Endothelial cell of umbilical vein (primary cell): ENCODE measurements around the gene ZNF555. TPM values are rescaled to one million over a fixed set of nuclear protein-coding genes. Genes with fewer than 3 reads are reported as not detected.

ENCODE experiments used
- BruUV-seq: library from RNA; stranded (reverse); fragments of 400-500 nt; replicated peaks from 2 replicates; lab custom pipeline; 2021; lab: Mats Ljungman, UMichigan
- CTCF ChIA-PET: fragments of 300-600, 350-600 bp; sonication (Branson Sonifier 250); formaldehyde crosslinking; loops from one replicate; lab custom pipeline; 2021; ENCODE audit warnings: antibody characterized with exemption, inconsistent platforms; lab: Charles Lee
- POLR2A ChIA-PET: fragments of 300-600, 350-600 bp; sonication (Branson Sonifier 250); formaldehyde crosslinking; loops from one replicate; lab custom pipeline; 2021; ENCODE audit warnings: antibody characterized with exemption, inconsistent platforms; lab: Charles Lee
- DNase-seq: peaks from one replicate; pipeline ENCODE4 v3.0.0-alpha.2; 2011; ENCODE audit warnings: low read depth, low spot score
- FAIRE-seq: peaks from 2 replicates; lab custom pipeline; 2011; peaks lifted over from hg19 to GRCh38; lab: Jason Lieb, UNC
- H2AFZ ChIP-seq: 2 replicates; pipeline ENCODE4 v1.6.0; 2012; ENCODE audit warnings: low read depth, low read length, control low read depth, inconsistent platforms
- H3K27ac ChIP-seq: 2 replicates; pipeline ENCODE4 v1.5.1; 2011; ENCODE audit warnings: low read depth, mild to moderate bottlenecking, control low read depth, low read length, moderate library complexity; ENCODE audit not compliant: insufficient read depth
- H3K27me3 ChIP-seq, 2 experiments: 2 replicates each; pipeline versions ENCODE4 v1.6.0 to v1.6.1; 2011; ENCODE audit warnings: low read length in 2 of 2, mixed read lengths in 1 of 2; ENCODE audit not compliant: control insufficient read depth in 2 of 2, insufficient read depth in 2 of 2
- H3K36me3 ChIP-seq, 2 experiments: 2 replicates in 1 of 2; 3 replicates in 1 of 2; pipeline ENCODE4 v1.5.1; 2011; ENCODE audit warnings: low read length in 2 of 2, mild to moderate bottlenecking in 1 of 2, moderate library complexity in 1 of 2; ENCODE audit not compliant: control insufficient read depth in 2 of 2, insufficient read depth in 2 of 2; ENCODE audit errors: extremely low read depth in 1 of 2
- H3K4me1 ChIP-seq: 3 replicates; pipeline ENCODE4 v1.5.1; 2011; ENCODE audit warnings: mild to moderate bottlenecking, low read length; ENCODE audit not compliant: control insufficient read depth, insufficient read depth; ENCODE audit errors: extremely low read depth
- H3K4me2 ChIP-seq: 2 replicates; pipeline ENCODE4 v1.6.1; 2011; ENCODE audit warnings: low read length, control low read depth, mixed read lengths; ENCODE audit not compliant: insufficient read depth
- H3K4me3 ChIP-seq, 3 experiments: fragments of 200-600 bp in 1 of 3; sonication (generic), shearing (Covaris generic) in 1 of 3; replicated peaks in 1 of 3; 2 replicates each; pipeline ENCODE4 v1.5.1; 2011 to 2016; ENCODE audit warnings: control low read depth in 3 of 3, low read length in 3 of 3, mild to moderate bottlenecking in 2 of 3, inconsistent platforms in 1 of 3, low read depth in 1 of 3, moderate library complexity in 1 of 3; ENCODE audit not compliant: insufficient read depth in 1 of 3
- H3K79me2 ChIP-seq: 2 replicates; pipeline ENCODE4 v1.6.0; 2012; ENCODE audit warnings: low read length, inconsistent platforms; ENCODE audit not compliant: control insufficient read depth, insufficient read depth
- H3K9ac ChIP-seq: replicated peaks from 2 replicates; pipeline ENCODE3; 2011; ENCODE audit warnings: low read length, control low read depth; ENCODE audit not compliant: insufficient read depth; ENCODE audit errors: extremely low read depth
- H3K9me1 ChIP-seq: replicated peaks from 3 replicates; pipeline ENCODE4 v1.6.0; 2011; ENCODE audit warnings: mild to moderate bottlenecking, low read length; ENCODE audit not compliant: control insufficient read depth, insufficient read depth; ENCODE audit errors: extremely low read depth
- H3K9me3 ChIP-seq: replicated peaks from 2 replicates; pipeline ENCODE4 v1.5.1; 2012; ENCODE audit warnings: low read length, inconsistent platforms; ENCODE audit not compliant: control insufficient read depth, insufficient read depth
- H4K20me1 ChIP-seq: replicated peaks from 2 replicates; pipeline ENCODE3; 2011; ENCODE audit warnings: mild to moderate bottlenecking, low read length; ENCODE audit not compliant: control insufficient read depth, insufficient read depth; ENCODE audit errors: extremely low read depth
- EZH2 ChIP-seq: IDR thresholded peaks from 2 replicates; pipeline ENCODE4 v1.6.1; 2012; ENCODE audit warnings: borderline replicate concordance, low read depth, mild to moderate bottlenecking, moderate library complexity, low read length, inconsistent platforms; ENCODE audit not compliant: severe bottlenecking
- FOS ChIP-seq: IDR thresholded peaks from 2 replicates; pipeline ENCODE4 v1.6.1; 2011; ENCODE audit warnings: mild to moderate bottlenecking, low read length, moderate library complexity, borderline replicate concordance; ENCODE audit not compliant: insufficient read depth
- GATA2 ChIP-seq: IDR thresholded peaks from 2 replicates; pipeline ENCODE4 v1.7.0; 2011; ENCODE audit warnings: low read depth, mild to moderate bottlenecking, moderate library complexity, mixed read lengths, low read length; ENCODE audit not compliant: insufficient read length, insufficient read depth
- JUN ChIP-seq: IDR thresholded peaks from 2 replicates; pipeline ENCODE4 v1.6.1; 2011; ENCODE audit warnings: borderline replicate concordance, low read depth; ENCODE audit not compliant: insufficient read length, insufficient read depth
- MAX ChIP-seq: IDR thresholded peaks from 2 replicates; pipeline ENCODE4 v1.6.1; 2011; ENCODE audit not compliant: insufficient read depth, insufficient read length
- MYC ChIP-seq: IDR thresholded peaks from one replicate; pipeline ENCODE4 v1.6.1; 2011; ENCODE audit warnings: mild to moderate bottlenecking, low read depth, low read length
- POLR2A ChIP-seq: IDR thresholded peaks from 2 replicates; pipeline ENCODE4 v1.6.1; 2012; ENCODE audit warnings: low read depth, mild to moderate bottlenecking, control low read depth, low read length
- POLR2AphosphoS5 ChIP-seq: IDR thresholded peaks from 2 replicates; pipeline ENCODE4 v1.6.1; 2012; ENCODE audit warnings: low read depth, mild to moderate bottlenecking, control low read depth, low read length, moderate library complexity; ENCODE audit not compliant: insufficient read depth
- dilution Hi-C: fragments of 300-500 bp; cut with MboI; formaldehyde crosslinking; loops from one replicate; pipeline ENCODE4 v1.15.0; 2019; ENCODE audit warnings: low sequenced_read_pairs; ENCODE audit not compliant: extremely low pct_ligation_motif_present
- intact Hi-C: fragments of 100-400 bp; cut with micrococcal nuclease; formaldehyde crosslinking; loops from one replicate; pipeline ENCODE4 v1.10.0; 2022
- polyA plus RNA-seq, 4 experiments: library from polyadenylated mRNA; depleted of rRNA in 3 of 4; stranded (reverse) in 3 of 4; unstranded in 1 of 4; fragments of >200 nt; gene quantifications; 2 replicates each; pipeline versions ENCODE4 v1.2.1 to v1.2.3, GENCODE V29; 2011 to 2012; ENCODE audit warnings: missing spikeins in 1 of 4
- total RNA-seq: library from RNA; stranded (reverse); gene quantifications from 2 replicates; pipeline ENCODE4 v1.2.3, GENCODE V29; 2021
- TF ChIP-seq, protein P1 (sequence below), 2 donors: IDR thresholded peaks; 1 replicate in 1 of 2; 2 replicates in 1 of 2; pipeline ENCODE4 v1.5.1; 2011; ENCODE audit warnings: low read length in 2 of 2, mild to moderate bottlenecking in 2 of 2, moderate library complexity in 2 of 2, control low read depth in 1 of 2, inconsistent platforms in 1 of 2, low read depth in 1 of 2; ENCODE audit not compliant: insufficient read depth in 1 of 2; ENCODE audit errors: extremely low read depth in 1 of 2

Gene ZNF555
- total and polyA plus RNA-seq, 2 donors (not counting 3 experiments of a cell fraction or from before 2014, with no cell fraction given), result 1.6 to 5.4 TPM

DNA sequence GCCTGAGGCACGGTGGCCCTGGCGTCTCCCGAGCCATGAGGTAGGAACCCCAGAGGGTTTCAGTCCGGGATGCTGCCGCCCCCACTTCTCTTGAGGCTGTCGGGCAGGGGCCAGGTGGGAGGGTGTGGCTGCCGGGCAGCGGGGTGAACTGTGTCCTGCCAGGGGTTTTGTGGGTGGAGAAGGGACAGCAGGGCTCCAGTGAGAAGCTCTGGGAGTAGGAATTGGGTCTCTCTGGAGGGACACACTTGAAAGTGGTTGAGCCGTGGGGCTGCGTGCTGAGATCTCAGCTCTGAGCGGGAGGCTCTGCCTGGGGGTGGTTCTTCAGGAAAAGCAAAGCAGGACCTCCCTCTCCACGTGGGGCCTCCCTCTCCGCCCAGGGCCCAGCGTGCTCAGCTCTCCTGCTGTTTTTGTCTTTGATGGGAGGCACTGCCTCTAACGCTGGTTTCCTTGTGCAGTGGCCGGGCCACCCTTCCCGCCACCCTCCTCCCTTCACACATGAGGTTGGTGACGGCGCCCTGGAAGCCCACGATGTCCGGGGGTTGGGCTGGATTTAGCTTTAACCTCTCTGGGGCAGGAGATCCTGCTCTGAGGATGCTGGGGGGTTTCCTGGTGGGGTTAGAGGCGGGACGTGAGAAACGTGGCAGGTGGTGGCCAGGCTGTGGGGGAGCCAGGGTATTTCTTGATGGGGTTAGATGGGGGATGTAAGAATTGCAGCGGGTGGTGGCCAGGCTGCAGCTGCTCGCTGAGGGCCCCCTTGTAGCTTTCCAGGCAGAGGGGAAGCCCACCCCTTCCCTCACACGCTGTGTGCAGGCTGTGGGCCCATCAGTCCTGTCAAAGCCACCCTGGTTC is 36.9 kb upstream of the ZNF555 start:
- CTCF ChIA-PET, result interaction anchor here (0.6 to 1.2 kb wide), 2 partner anchors 8 to 14 kb away, joined by 3 read pairs; no protein-coding TSS in a partner anchor
- Histone ChIP-seq H3K9me3 (no peaks in the 10 kb centered on the region), H3K27me3 (no peaks in the 10 kb centered on the region), H3K9ac (no peak overlapping the region), H3K36me3 (peaks cover 8 to 17% of the 10 kb centered on the region in 2 experiments), H3K4me3 (no peak overlapping the region), H2AFZ (no peak overlapping the region), H4K20me1 (no peaks in the 10 kb centered on the region), H3K9me1 (no peaks in the 10 kb centered on the region), H3K27ac (no peak overlapping the region), H3K4me1 (no peaks in the 10 kb centered on the region), H3K4me2 (no peak overlapping the region), H3K79me2 (peaks cover 3% of the 10 kb centered on the region)
- intact Hi-C loops (no loop called here), dilution Hi-C loops (no loop called here)
- POLR2A ChIA-PET, result no interaction called here
- DNase-seq (no peak), FAIRE-seq (no peak)
- TF ChIP-seq GATA2 (no peak), MYC (no peak)
- BruUV-seq, result no TSS peak

GRCh38 chr19:2805261-2805900 is 35.9 kb upstream of the ZNF555 start:
- Histone ChIP-seq H4K20me1 (no peaks in the 10 kb centered on the region), H3K36me3 (peaks cover 8 to 23% of the 10 kb centered on the region in 2 experiments), H3K9ac (no peak overlapping the region), H3K4me2 (no peak overlapping the region), H3K9me1 (no peaks in the 10 kb centered on the region), H3K27ac (no peak overlapping the region), H3K9me3 (no peaks in the 10 kb centered on the region), H3K4me1 (no peaks in the 10 kb centered on the region), H3K4me3 (no peak overlapping the region), H2AFZ (no peak overlapping the region), H3K27me3 (no peaks in the 10 kb centered on the region), H3K79me2 (peaks cover 3% of the 10 kb centered on the region)
- POLR2A ChIA-PET, result no interaction called here
- TF ChIP-seq JUN, result no peak
- TF ChIP-seq EZH2, result no peak
- no peak for TF ChIP-seq GATA2
- TF ChIP-seq POLR2AphosphoS5, result no peak
- TF ChIP-seq, protein P1, sequence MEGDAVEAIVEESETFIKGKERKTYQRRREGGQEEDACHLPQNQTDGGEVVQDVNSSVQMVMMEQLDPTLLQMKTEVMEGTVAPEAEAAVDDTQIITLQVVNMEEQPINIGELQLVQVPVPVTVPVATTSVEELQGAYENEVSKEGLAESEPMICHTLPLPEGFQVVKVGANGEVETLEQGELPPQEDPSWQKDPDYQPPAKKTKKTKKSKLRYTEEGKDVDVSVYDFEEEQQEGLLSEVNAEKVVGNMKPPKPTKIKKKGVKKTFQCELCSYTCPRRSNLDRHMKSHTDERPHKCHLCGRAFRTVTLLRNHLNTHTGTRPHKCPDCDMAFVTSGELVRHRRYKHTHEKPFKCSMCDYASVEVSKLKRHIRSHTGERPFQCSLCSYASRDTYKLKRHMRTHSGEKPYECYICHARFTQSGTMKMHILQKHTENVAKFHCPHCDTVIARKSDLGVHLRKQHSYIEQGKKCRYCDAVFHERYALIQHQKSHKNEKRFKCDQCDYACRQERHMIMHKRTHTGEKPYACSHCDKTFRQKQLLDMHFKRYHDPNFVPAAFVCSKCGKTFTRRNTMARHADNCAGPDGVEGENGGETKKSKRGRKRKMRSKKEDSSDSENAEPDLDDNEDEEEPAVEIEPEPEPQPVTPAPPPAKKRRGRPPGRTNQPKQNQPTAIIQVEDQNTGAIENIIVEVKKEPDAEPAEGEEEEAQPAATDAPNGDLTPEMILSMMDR (IDR thresholded peaks at IDR 0.05; ENCODE audit: extremely low read depth in 1 of 2, insufficient read depth in 1 of 2, low read depth in 1 of 2, low read length in 2 of 2), result no peak
- no peak for TF ChIP-seq FOS
- TF ChIP-seq MYC, result no peak
- TF ChIP-seq POLR2A, result no peak
- no peak for TF ChIP-seq MAX
- DNase-seq, result no peak
- dilution Hi-C loops (no loop called here), intact Hi-C loops (no loop called here)
- CTCF ChIA-PET, result no interaction called here
- no peak for FAIRE-seq
- BruUV-seq, result no TSS peak
